GM12878 (cell line): ENCODE data around the gene NRIP3. TPM values are rescaled to one million over a fixed set of nuclear protein-coding genes. Genes with fewer than 3 reads are reported as not detected.

Experiments
- ATAC-seq: fragments of 200-7000 bp; cut with Tn5 transposase; 3 replicates; pipeline ENCODE4 v1.9.1; 2020; ENCODE audit warnings: mild to moderate bottlenecking, moderate library complexity
- BruUV-seq: library from RNA; stranded (reverse); fragments of 400-500 nt; replicated peaks from 2 replicates; lab custom pipeline; 2021; lab: Mats Ljungman, UMichigan
- CTCF ChIA-PET: fragments of 300-600 bp; sonication (Branson Sonifier 250); formaldehyde crosslinking; extraction: SDS; loops from one replicate; lab custom pipeline; 2021; ENCODE audit warnings: inconsistent platforms; lab: Yijun Ruan, JAX
- POLR2A ChIA-PET: fragments of 350-600 bp; formaldehyde crosslinking; extraction: SDS; loops from one replicate; lab custom pipeline; 2021; ENCODE audit warnings: inconsistent platforms; lab: Charles Lee
- RAD21 ChIA-PET: fragments of 300-600 bp; sonication (Branson Sonifier 250); formaldehyde crosslinking; loops from one replicate; lab custom pipeline; 2023; ENCODE audit warnings: antibody characterized with exemption; ENCODE audit not compliant: unreplicated experiment; lab: Charles Lee
- SMC1A ChIA-PET: fragments of 300-600 bp; sonication (Branson Sonifier 250); formaldehyde crosslinking; loops from one replicate; lab custom pipeline; 2023; ENCODE audit not compliant: unreplicated experiment, uncharacterized antibody; lab: Charles Lee
- DNase-seq: peaks from one replicate; pipeline ENCODE4 v3.0.0-alpha.2; 2011; ENCODE audit warnings: low read depth, low spot score
- FAIRE-seq: peaks from 3 replicates; lab custom pipeline; 2011; peaks lifted over from hg19 to GRCh38; lab: Jason Lieb, UNC
- H2AFZ ChIP-seq: 2 replicates; pipeline ENCODE4 v1.6.0; 2011; ENCODE audit warnings: low read depth, low read length, control low read depth; ENCODE audit not compliant: control insufficient read depth
- H3K27ac ChIP-seq: 2 replicates; pipeline ENCODE4 v1.5.1; 2011; ENCODE audit warnings: control low read depth; ENCODE audit not compliant: control insufficient read depth, insufficient read depth
- H3K27me3 ChIP-seq, 2 experiments: replicated peaks in 1 of 2; 2 replicates each; pipeline versions ENCODE4 v1.6.0 to v1.6.1; 2011; ENCODE audit warnings: low read length in 1 of 2; ENCODE audit not compliant: control insufficient read depth in 2 of 2, insufficient read depth in 2 of 2
- H3K36me3 ChIP-seq, 2 experiments: 2 replicates each; pipeline ENCODE4 v1.5.1; 2011; ENCODE audit warnings: low read length in 1 of 2; ENCODE audit not compliant: control insufficient read depth in 2 of 2, insufficient read depth in 2 of 2
- H3K4me1 ChIP-seq: 2 replicates; pipeline ENCODE4 v1.6.1; 2011; ENCODE audit warnings: mild to moderate bottlenecking, low read length, moderate library complexity, mixed read lengths; ENCODE audit not compliant: control insufficient read depth, insufficient read depth
- H3K4me2 ChIP-seq: 2 replicates; pipeline ENCODE4 v1.6.0; 2011; ENCODE audit warnings: control low read depth; ENCODE audit not compliant: control insufficient read depth, insufficient read depth
- H3K4me3 ChIP-seq: fragments of 200-600 bp; sonication (generic); 2 replicates; pipeline ENCODE4 v1.5.1; 2016
- H3K79me2 ChIP-seq: 2 replicates; pipeline ENCODE4 v1.6.0; 2011; ENCODE audit warnings: low read length; ENCODE audit not compliant: control insufficient read depth, insufficient read depth
- H3K9ac ChIP-seq: 2 replicates; pipeline ENCODE4 v1.8.0; 2011; ENCODE audit warnings: low read length, control low read depth, mixed read lengths; ENCODE audit not compliant: control insufficient read depth, insufficient read depth
- H3K9me3 ChIP-seq: replicated peaks from 3 replicates; pipeline ENCODE4 v1.5.1; 2011; ENCODE audit warnings: mild to moderate bottlenecking, low read length; ENCODE audit not compliant: control insufficient read depth, insufficient read depth
- H4K20me1 ChIP-seq: 2 replicates; pipeline ENCODE4 v1.6.0; 2011; ENCODE audit not compliant: control insufficient read depth, insufficient read depth
- CBX3 ChIP-seq: fragments of 200-600 bp; sonication (generic); IDR thresholded peaks from 2 replicates; pipeline ENCODE4 v1.6.1; 2016; ENCODE audit warnings: low read depth, borderline replicate concordance
- ESRRA ChIP-seq: IDR thresholded peaks from 2 replicates; pipeline ENCODE4 v1.6.1; 2012; ENCODE audit warnings: mild to moderate bottlenecking, low read length, improper control_type of control experiment
- FOS ChIP-seq: IDR thresholded peaks from 3 replicates; pipeline ENCODE4 v1.6.1; 2011; ENCODE audit warnings: borderline replicate concordance; ENCODE audit not compliant: insufficient read length; ENCODE audit errors: extremely low read depth
- MXI1 ChIP-seq: fragments of 150-350 bp; IDR thresholded peaks from 2 replicates; pipeline ENCODE4 v1.6.1; 2011; ENCODE audit warnings: low read depth, mild to moderate bottlenecking, inconsistent platforms, low read length, improper control_type of control experiment
- PRDM15 ChIP-seq: fragments of 450-650 bp; formaldehyde crosslinking; IDR thresholded peaks from 2 replicates; pipeline ENCODE4 v1.4.0; 2020; ENCODE audit warnings: mild to moderate bottlenecking, moderate library complexity
- USF2 ChIP-seq: IDR thresholded peaks from 2 replicates; pipeline ENCODE4 v1.6.1; 2011; ENCODE audit warnings: low read depth, low read length, improper control_type of control experiment, borderline replicate concordance
- ZBTB40 ChIP-seq: fragments of 450-650 bp; IDR thresholded peaks from 2 replicates; pipeline ENCODE4 v1.6.1; 2016; ENCODE audit warnings: mild to moderate bottlenecking, moderate library complexity, borderline replicate concordance
- ZNF384 ChIP-seq: IDR thresholded peaks from 2 replicates; pipeline ENCODE4 v1.6.1; 2012; ENCODE audit warnings: low read depth, mild to moderate bottlenecking, low read length, improper control_type of control experiment, borderline replicate concordance
- WGBS: methylation state at CpG from one replicate; pipeline ENCODE4 v1.1.6; 2016; ENCODE audit warnings: low lambda C conversion rate; ENCODE audit not compliant: insufficient replicate concordance, insufficient coverage; ENCODE audit errors: missing lambda C conversion rate; 5-methylcytosine and 5-hydroxymethylcytosine counted together
- in situ Hi-C: fragments of 300-500 bp; cut with MboI; formaldehyde crosslinking; loops from 9 replicates; pipeline ENCODE4 v1.14.3; 2018; ENCODE audit warnings: mixed read lengths
- intact Hi-C: fragments of 100-400 bp; cut with micrococcal nuclease; formaldehyde crosslinking; loops from one replicate; pipeline ENCODE4 v1.14.2; 2022; ENCODE audit not compliant: unreplicated experiment
- polyA plus RNA-seq, 11 experiments: library from polyadenylated mRNA; depleted of rRNA in 4 of 11; unstranded in 6 of 11; stranded (reverse) in 5 of 11; fragments of >200 nt; fragmentation: Nextera tagmentation in 4 of 11; fragmentation: Illumina TruSeq in 1 of 11; extraction: Ambion mirVana in 4 of 11; extraction: Trizol in 1 of 11; gene quantifications; 1 replicate in 1 of 11; 2 replicates in 10 of 11; pipeline versions ENCODE4 v1.2.1 to v1.2.3, GENCODE V29; 2011 to 2016; ENCODE audit warnings: inconsistent platforms in 2 of 11, missing spikeins in 2 of 11, low read depth in 1 of 11
- total RNA-seq, 4 experiments: library from RNA; depleted of rRNA in 3 of 4; stranded (reverse); fragments of >200 nt in 3 of 4; fragmentation: Illumina TruSeq in 1 of 4; extraction: Trizol in 1 of 4; gene quantifications; 2 replicates each; pipeline versions ENCODE4 v1.2.1 to v1.2.3, GENCODE V29; 2013 to 2021

The NRIP3 gene
- total and polyA plus RNA-seq, 10 of the 15 experiments (the other 5 are each of a cell fraction or from before 2014, with no cell fraction given) = under 0.01 to 0.25 (median 0.09) TPM; not detected in 7

GRCh38 chr11:9015677-9016076 lies 11.9 kb upstream of the NRIP3 start (continued):
- TF ChIP-seq USF2 (no peak), CBX3 (no peak), PRDM15 (CRISPR knock-in tag) (no peak), MXI1 (no peak), ZNF384 (no peak)

- Histone ChIP-seq H3K4me3 (no peak overlapping the region), H3K4me2 (no peak overlapping the region), H3K27ac (no peak overlapping the region), H2AFZ (no peak overlapping the region), H3K4me1 (no peaks in the 10 kb centered on the region; the same call in none of the 2 replicates), H3K27me3 (no peaks in the 10 kb centered on the region; a peak in 1 of 4 replicates), H3K9ac (no peak overlapping the region), H3K36me3 (no peaks in the 10 kb centered on the region), H3K9me3 (no peaks in the 10 kb centered on the region), H4K20me1 (no peaks in the 10 kb centered on the region), H3K79me2 (no peaks in the 10 kb centered on the region)
- BruUV-seq = no TSS peak
- no peak for FAIRE-seq
- ATAC-seq = peak; percentile 46
- ChIA-PET CTCF (interaction anchor here (0.6 to 10.2 kb wide), 26 partner anchors 8 to 735 kb away, joined by 3 to 323 read pairs (median 4); no protein-coding TSS in a partner anchor), RAD21 (interaction anchor here (0.6 to 5.0 kb wide), 9 partner anchors 17 to 493 kb away, joined by 3 to 106 read pairs (median 6); no protein-coding TSS in a partner anchor), POLR2A (interaction anchor here (0.5 kb wide), 1 partner anchor 264 kb away, joined by 4 read pairs; no protein-coding TSS in a partner anchor), SMC1A (interaction anchor here (0.8 to 4.9 kb wide), 18 partner anchors 9 to 492 kb away, joined by 3 to 95 read pairs (median 8); no protein-coding TSS in a partner anchor)
- in situ Hi-C loops (loop anchor here (5.0 kb wide), 1 partner anchor 122 kb away; no protein-coding TSS in a partner anchor), intact Hi-C loops (loop anchor here (1.0 to 10.0 kb wide), 5 partner anchors 46 to 492 kb away; partner anchors contain the start of gene SCUBE2)
- DNase-seq = no peak
- 84% methylated on average over 3 of the region's 3 CpGs for WGBS
- no peak for TF ChIP-seq ESRRA
- no peak for TF ChIP-seq FOS
- no peak for TF ChIP-seq PRDM15 (CRISPR knock-in tag)
- no peak for TF ChIP-seq ZBTB40
Observed at GRCh38 chr11:9014826-9015225, 11.0 kb upstream of the NRIP3 start.
